Mesenchymal stem cell (in vitro differentiated cells and primary cell): ENCODE measurements around the gene TSPO2.

Source experiments
- DNase-seq: peaks from one replicate; pipeline ENCODE4 v3.0.0-alpha.2; 2013
- H2AFZ ChIP-seq: one replicate; pipeline ENCODE4 v1.6.1; 2013; ENCODE audit warnings: low read depth, mild to moderate bottlenecking, control low read depth, inconsistent platforms, low read length, moderate library complexity
- H2AK5ac ChIP-seq: 2 replicates; pipeline ENCODE4 v1.6.1; 2013; ENCODE audit warnings: low read length, moderate library complexity, mild to moderate bottlenecking, inconsistent platforms; ENCODE audit not compliant: severe bottlenecking
- H2BK120ac ChIP-seq: one replicate; pipeline ENCODE4 v1.6.1; 2013; ENCODE audit warnings: low read depth, mild to moderate bottlenecking, inconsistent platforms, low read length, moderate library complexity
- H2BK12ac ChIP-seq, 2 experiments: one replicate each; pipeline ENCODE4 v1.6.1; 2013; ENCODE audit warnings: inconsistent platforms in 2 of 2, low read length in 2 of 2, mild to moderate bottlenecking in 2 of 2, moderate library complexity in 2 of 2, control low read depth in 1 of 2
- H2BK15ac ChIP-seq: one replicate; pipeline ENCODE4 v1.6.1; 2013; ENCODE audit warnings: mild to moderate bottlenecking, low read depth, inconsistent platforms; ENCODE audit not compliant: poor library complexity, severe bottlenecking
- H2BK5ac ChIP-seq: 2 replicates; pipeline ENCODE4 v1.6.1; 2013; ENCODE audit warnings: low read depth, mild to moderate bottlenecking, low read length, control low read depth, inconsistent platforms; ENCODE audit not compliant: poor library complexity, severe bottlenecking
- H3K14ac ChIP-seq, 2 experiments: one replicate each; pipeline ENCODE4 v1.6.1; 2013; ENCODE audit warnings: inconsistent platforms in 2 of 2, low read length in 2 of 2, control low read depth in 1 of 2, mild to moderate bottlenecking in 1 of 2, moderate library complexity in 1 of 2
- H3K18ac ChIP-seq, 2 experiments: one replicate each; pipeline ENCODE4 v1.6.1; 2013; ENCODE audit warnings: inconsistent platforms in 2 of 2, low read length in 2 of 2, control low read depth in 1 of 2, low read depth in 1 of 2, mild to moderate bottlenecking in 1 of 2
- H3K23ac ChIP-seq, 2 experiments: one replicate each; pipeline ENCODE4 v1.6.1; 2013; ENCODE audit warnings: inconsistent platforms in 2 of 2, low read length in 2 of 2, mild to moderate bottlenecking in 2 of 2, moderate library complexity in 2 of 2, control low read depth in 1 of 2
- H3K27ac ChIP-seq: 2 replicates; pipeline ENCODE4 v1.5.1; 2013; ENCODE audit warnings: mild to moderate bottlenecking, moderate library complexity, low read length, control low read depth, inconsistent platforms; ENCODE audit not compliant: poor library complexity, severe bottlenecking
- H3K27me3 ChIP-seq, 2 experiments: 2 replicates each; pipeline versions ENCODE4 v1.6.1 to v1.7.0; 2013; ENCODE audit warnings: low read length in 2 of 2, mild to moderate bottlenecking in 2 of 2, moderate library complexity in 2 of 2, control low read depth in 1 of 2, inconsistent platforms in 1 of 2; ENCODE audit not compliant: control insufficient read depth in 1 of 2, insufficient read depth in 1 of 2
- H3K36me3 ChIP-seq, 2 experiments: 2 replicates each; pipeline versions ENCODE4 v1.6.1 to v1.7.0; 2013; ENCODE audit warnings: low read length in 2 of 2, control low read depth in 1 of 2, inconsistent platforms in 1 of 2, low read depth in 1 of 2, mild to moderate bottlenecking in 1 of 2; ENCODE audit not compliant: insufficient read depth in 2 of 2, control insufficient read depth in 1 of 2
- H3K4ac ChIP-seq, 2 experiments: one replicate each; pipeline ENCODE4 v1.6.1; 2013; ENCODE audit warnings: inconsistent platforms in 2 of 2, low read length in 2 of 2, mild to moderate bottlenecking in 2 of 2, moderate library complexity in 2 of 2, control low read depth in 1 of 2, low read depth in 1 of 2
- H3K4me1 ChIP-seq: 2 replicates; pipeline ENCODE4 v1.6.1; 2013; ENCODE audit warnings: low read depth, low read length, control low read depth; ENCODE audit not compliant: control insufficient read depth, insufficient read depth
- H3K4me2 ChIP-seq: 2 replicates; pipeline ENCODE4 v1.6.1; 2013; ENCODE audit warnings: low read length, mild to moderate bottlenecking, inconsistent platforms; ENCODE audit not compliant: poor library complexity, severe bottlenecking
- H3K4me3 ChIP-seq, 2 experiments: 2 replicates each; pipeline versions ENCODE4 v1.5.1 to v1.7.0; 2013; ENCODE audit warnings: low read length in 2 of 2, mild to moderate bottlenecking in 2 of 2, control low read depth in 1 of 2, low read depth in 1 of 2; ENCODE audit not compliant: insufficient read depth in 1 of 2
- H3K79me1 ChIP-seq: replicated peaks from 2 replicates; pipeline ENCODE4 v1.6.1; 2013; ENCODE audit warnings: mild to moderate bottlenecking, control low read depth, low read length, inconsistent platforms; ENCODE audit not compliant: poor library complexity, severe bottlenecking
- H3K9ac ChIP-seq: 2 replicates; pipeline ENCODE4 v1.7.0; 2013; ENCODE audit warnings: mild to moderate bottlenecking, low read length, moderate library complexity
- H3K9me3 ChIP-seq: 2 replicates; pipeline ENCODE4 v1.7.0; 2013; ENCODE audit warnings: mild to moderate bottlenecking, low read length; ENCODE audit not compliant: control insufficient read depth
- H4K8ac ChIP-seq: one replicate; pipeline ENCODE4 v1.6.1; 2013; ENCODE audit warnings: inconsistent platforms, mild to moderate bottlenecking, low read length, moderate library complexity
- H4K91ac ChIP-seq: one replicate; pipeline ENCODE4 v1.6.1; 2013; ENCODE audit warnings: mild to moderate bottlenecking, low read length, inconsistent platforms
- WGBS: methylation state at CpG from one replicate; pipeline ENCODE4 v1.1.7; 2013; ENCODE audit warnings: mixed read lengths; 5-methylcytosine and 5-hydroxymethylcytosine counted together

Gene TSPO2

DNA sequence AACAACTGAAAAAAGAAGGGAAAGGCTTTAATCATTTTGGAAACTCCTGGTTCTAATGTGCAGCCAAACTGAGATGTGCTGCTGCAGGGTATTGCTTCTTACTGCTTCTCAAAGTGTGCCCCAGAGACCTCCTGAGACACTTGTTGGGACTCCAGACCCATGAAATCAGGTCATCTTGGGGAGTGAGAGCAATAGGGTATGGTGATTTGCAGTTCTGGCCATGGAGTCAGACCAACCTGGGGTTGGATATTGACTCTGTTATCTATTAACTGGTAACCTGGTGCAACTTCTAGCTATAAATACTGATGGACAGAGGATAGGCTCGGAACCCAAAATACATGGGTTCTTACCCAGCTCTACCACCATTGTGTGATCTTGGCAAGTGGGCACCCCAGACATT is 3.8 kb downstream of the TSPO2 start:
- H2BK15ac ChIP-seq, result no peak overlapping the region
- H3K9ac ChIP-seq, result no peak overlapping the region
- H3K27ac ChIP-seq, result no peak overlapping the region
- H3K14ac ChIP-seq, result no peak overlapping the region
- H3K4me2 ChIP-seq, result no peak overlapping the region
- H3K36me3 ChIP-seq, result no peaks in the 10 kb centered on the region
- 91% methylated on average over 1 of the region's 1 CpG for WGBS
- H3K23ac ChIP-seq, result no peak overlapping the region
- no peak overlapping the region for H4K8ac ChIP-seq
- no peak overlapping the region for H2BK120ac ChIP-seq
- no peak overlapping the region for H3K18ac ChIP-seq
- no peak overlapping the region for H4K91ac ChIP-seq
- no peak overlapping the region for H3K4ac ChIP-seq
- no peak overlapping the region for H2BK12ac ChIP-seq
- no peak overlapping the region for H2AK5ac ChIP-seq
- no peak overlapping the region for H3K4me3 ChIP-seq
- H2BK5ac ChIP-seq, result no peak overlapping the region
- no peak overlapping the region for H2AFZ ChIP-seq
- peaks cover 14% of the 10 kb centered on the region for H3K4me1 ChIP-seq
- no peaks in the 10 kb centered on the region for H3K9me3 ChIP-seq
- H3K27me3 ChIP-seq, result peaks cover 0 to 4% of the 10 kb centered on the region in 2 experiments
- DNase-seq, result no peak
- H3K79me1 ChIP-seq, result no peaks in the 10 kb centered on the region

DNA sequence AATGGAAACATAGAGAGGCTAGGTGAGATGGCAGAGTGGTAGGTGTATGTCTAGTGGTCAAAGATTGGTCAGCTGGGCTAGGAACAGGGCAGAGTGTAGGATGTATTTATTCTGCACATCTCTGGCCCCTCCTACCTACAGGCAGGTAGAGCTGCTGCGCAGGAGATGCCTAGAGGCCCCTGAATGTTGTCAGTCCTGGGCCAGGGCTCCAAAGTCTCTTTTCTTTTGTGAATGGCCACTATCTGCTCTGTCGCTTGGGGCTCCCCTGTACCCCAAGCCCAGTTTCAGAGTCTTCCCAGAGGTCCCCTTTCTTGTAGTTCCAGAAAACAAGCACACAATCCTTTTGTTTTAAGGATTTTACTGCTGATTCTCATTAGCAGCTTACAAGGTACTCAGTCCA is 5.0 kb downstream of the TSPO2 start:
- Histone ChIP-seq H2AK5ac (no peak overlapping the region), H2BK5ac (no peak overlapping the region), H4K8ac (no peak overlapping the region), H3K79me1 (no peaks in the 10 kb centered on the region), H2BK120ac (no peak overlapping the region), H2AFZ (no peak overlapping the region), H3K4me1 (peaks cover 11% of the 10 kb centered on the region), H3K4ac (no peak overlapping the region), H3K23ac (no peak overlapping the region), H3K18ac (no peak overlapping the region), H3K14ac (no peak overlapping the region), H4K91ac (no peak overlapping the region), H3K27ac (no peak overlapping the region), H2BK15ac (no peak overlapping the region), H3K9ac (no peak overlapping the region), H3K4me3 (no peak overlapping the region), H3K36me3 (no peaks in the 10 kb centered on the region), H3K4me2 (no peak overlapping the region), H2BK12ac (no peak overlapping the region), H3K9me3 (no peaks in the 10 kb centered on the region), H3K27me3 (peaks cover 0 to 4% of the 10 kb centered on the region in 2 experiments)
- no peak for DNase-seq
- 96% methylated on average over 2 of the region's 2 CpGs for WGBS

DNA sequence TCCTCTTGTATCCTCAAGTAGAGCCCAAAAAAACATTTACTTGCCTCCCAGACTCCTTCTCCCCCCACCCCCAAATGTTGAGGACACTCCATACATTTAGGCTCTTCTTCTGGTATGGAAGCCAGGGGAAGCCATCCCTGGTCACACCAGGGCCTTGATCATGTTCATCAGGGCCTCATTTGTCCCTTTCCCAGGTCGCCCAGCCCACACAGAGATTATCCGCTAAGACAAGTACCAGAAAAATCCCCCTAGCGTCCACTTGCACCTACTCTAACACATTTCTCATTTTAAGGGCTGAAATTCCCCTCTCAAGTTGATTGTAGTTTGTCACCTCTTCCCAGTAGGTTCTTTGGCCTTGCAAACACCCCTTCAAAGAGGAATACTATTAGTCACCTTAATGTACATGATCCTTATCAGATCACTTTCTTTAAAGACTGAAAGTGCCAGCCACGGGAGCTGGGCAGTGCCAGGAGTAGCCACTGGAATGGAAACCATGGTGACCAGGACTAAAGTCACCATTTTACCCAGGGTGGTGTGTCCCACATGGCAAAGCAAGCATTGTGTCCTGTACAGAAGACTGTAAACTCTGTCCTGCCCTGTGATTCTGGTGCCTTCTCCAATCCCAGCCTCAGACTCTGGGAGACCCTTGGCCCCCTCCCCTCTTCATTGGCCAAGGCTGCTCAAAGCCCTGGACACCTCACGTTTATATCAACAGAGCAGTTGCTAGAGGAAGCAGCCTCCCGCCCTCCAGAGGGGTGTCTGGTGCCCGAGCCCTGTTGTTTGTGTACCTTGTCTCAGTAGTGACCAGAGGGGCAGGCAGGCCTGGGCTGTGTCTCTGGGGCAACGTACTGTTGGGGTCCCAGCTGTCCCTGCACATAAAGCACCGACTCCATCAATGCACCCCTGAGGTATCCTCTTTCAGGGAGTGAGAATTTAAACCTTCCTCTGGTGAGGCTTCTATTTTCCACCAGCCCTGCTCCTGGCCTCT is 5.8 kb downstream of the TSPO2 start:
- no peak overlapping the region for H4K8ac ChIP-seq
- no peaks in the 10 kb centered on the region for H3K9me3 ChIP-seq
- no peak overlapping the region for H2AFZ ChIP-seq
- no peaks in the 10 kb centered on the region for H3K36me3 ChIP-seq
- WGBS, result 75% methylated on average over 9 of the region's 9 CpGs
- no peak overlapping the region for H2BK120ac ChIP-seq
- H3K14ac ChIP-seq, result no peak overlapping the region
- no peak overlapping the region for H3K4ac ChIP-seq
- peaks cover 0 to 4% of the 10 kb centered on the region in 2 experiments for H3K27me3 ChIP-seq
- no peak overlapping the region for H2AK5ac ChIP-seq
- no peak overlapping the region for H2BK15ac ChIP-seq
- H3K27ac ChIP-seq, result no peak overlapping the region
- H3K4me2 ChIP-seq, result no peak overlapping the region
- H3K4me1 ChIP-seq, result peaks cover 5% of the 10 kb centered on the region
- H4K91ac ChIP-seq, result no peak overlapping the region
- H3K9ac ChIP-seq, result no peak overlapping the region
- H3K4me3 ChIP-seq, result no peak overlapping the region
- DNase-seq, result no peak
- H2BK12ac ChIP-seq, result no peak overlapping the region
- peak overlapping the region in 1 of 2 experiments; percentile 15 for H3K23ac ChIP-seq
- no peak overlapping the region for H3K18ac ChIP-seq
- H2BK5ac ChIP-seq, result no peak overlapping the region
- no peaks in the 10 kb centered on the region for H3K79me1 ChIP-seq

DNA sequence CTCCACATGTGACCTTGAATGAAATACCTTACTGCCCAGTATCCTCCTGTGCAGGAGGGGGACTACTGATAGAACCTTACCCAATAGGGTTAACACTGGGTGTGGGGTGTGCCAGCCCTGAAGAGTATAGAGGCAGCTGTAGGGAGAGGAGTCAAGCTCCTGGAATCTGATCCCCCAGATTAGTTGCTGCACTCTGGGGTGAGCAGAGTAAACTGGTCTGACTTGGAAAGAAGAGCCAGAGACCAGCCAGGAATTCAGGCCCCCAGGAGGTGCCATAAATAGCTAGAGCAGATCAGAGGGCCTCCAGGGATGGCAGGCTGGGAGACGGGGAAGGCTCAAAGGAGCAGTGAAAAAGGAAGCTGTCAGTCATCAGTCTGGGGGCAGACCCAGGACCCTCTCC is 7.3 kb downstream of the TSPO2 start:
- 38% methylated on average over 1 of the region's 1 CpG for WGBS
- no peak overlapping the region for H3K27ac ChIP-seq
- no peak overlapping the region for H3K4me2 ChIP-seq
- no peak overlapping the region for H3K4ac ChIP-seq
- H3K14ac ChIP-seq, result no peak overlapping the region
- no peaks in the 10 kb centered on the region for H3K79me1 ChIP-seq
- no peak overlapping the region for H2AK5ac ChIP-seq
- no peak overlapping the region for H3K9ac ChIP-seq
- H2BK5ac ChIP-seq, result no peak overlapping the region
- H3K27me3 ChIP-seq, result peaks cover 0 to 7% of the 10 kb centered on the region in 2 experiments
- no peak overlapping the region for H4K8ac ChIP-seq
- H3K23ac ChIP-seq, result no peak overlapping the region
- H3K4me1 ChIP-seq, result peaks cover 5% of the 10 kb centered on the region
- DNase-seq, result no peak
- no peak overlapping the region for H2BK120ac ChIP-seq
- H2BK12ac ChIP-seq, result no peak overlapping the region
- no peak overlapping the region for H2AFZ ChIP-seq
- H4K91ac ChIP-seq, result no peak overlapping the region
- H3K36me3 ChIP-seq, result no peaks in the 10 kb centered on the region
- H2BK15ac ChIP-seq, result no peak overlapping the region
- H3K9me3 ChIP-seq, result no peaks in the 10 kb centered on the region
- no peak overlapping the region for H3K4me3 ChIP-seq
- no peak overlapping the region for H3K18ac ChIP-seq
